H1 (cell line): ENCODE measurements around the gene ELOVL2. TPM values are rescaled to one million over a fixed set of nuclear protein-coding genes. Genes with fewer than 3 reads are reported as not detected.

ENCODE experiments used
- EGR1 ChIP-seq: IDR thresholded peaks from 2 replicates; pipeline ENCODE4 v1.6.1; 2011; ENCODE audit warnings: low read depth, low read length, borderline replicate concordance
- KDM5A ChIP-seq: fragments of 200-600 bp; IDR thresholded peaks from 2 replicates; pipeline ENCODE4 v1.7.1; 2012; ENCODE audit warnings: mild to moderate bottlenecking, low read length, inconsistent platforms, mixed read lengths
- RFX5 ChIP-seq: IDR thresholded peaks from 2 replicates; pipeline ENCODE4 v1.6.1; 2011; ENCODE audit warnings: low read depth, low read length, improper control_type of control experiment, borderline replicate concordance
- TCF12 ChIP-seq: IDR thresholded peaks from 2 replicates; pipeline ENCODE4 v1.6.1; 2011; ENCODE audit warnings: low read depth, mild to moderate bottlenecking, low read length
- polyA plus RNA-seq, 7 experiments: library from polyadenylated mRNA; depleted of rRNA in 3 of 7; stranded (reverse) in 5 of 7; unstranded in 2 of 7; fragments of >200 nt in 5 of 7; fragments of 200-250 nt in 2 of 7; gene quantifications; 1 replicate in 5 of 7; 2 replicates in 1 of 7; 4 replicates in 1 of 7; pipeline versions ENCODE4 v1.2.1 to v1.2.3, GENCODE V29; 2011 to 2013; ENCODE audit warnings: missing spikeins in 2 of 7, mixed read lengths in 2 of 7
- total RNA-seq: library from RNA; stranded (reverse); fragmentation: NEBNext Ultra II Directional; extraction: Animal tissue kit (Norgen Biotek cat#: 25700); gene quantifications from 2 replicates; pipeline ENCODE4 v1.2.1, GENCODE V29; 2021

The ELOVL2 gene
- total and polyA plus RNA-seq, 2 of the 8 experiments (the other 6 are each of a cell fraction or from before 2014, with no cell fraction given), result 0.42 to 0.89 TPM

- TF ChIP-seq TCF12 (no peak), EGR1 (no peak), RFX5 (no peak), KDM5A (no peak)
- TF ChIP-seq, all 59 proteins: peak for 0
Measured at GRCh38 chr6:11058406-11058805, 14.3 kb upstream of the ELOVL2 start (continued).
